Pulmonary artery endothelial cell (primary cell): ENCODE results near the gene MSL3. TPM values are rescaled to one million over a fixed set of nuclear protein-coding genes. Genes with fewer than 3 reads are reported as not detected.

Experiments
- DNase-seq: peaks from one replicate; pipeline ENCODE4 v3.0.0-alpha.2; 2011; ENCODE audit warnings: low read depth, low spot score
- total RNA-seq: library from RNA; depleted of rRNA; stranded (reverse); fragments of >200 nt; gene quantifications from 2 replicates; pipeline ENCODE4 v1.2.3, GENCODE V29; 2014

The MSL3 gene
- total RNA-seq, 1 donor from 2014 or later = 54.8 TPM

DNA sequence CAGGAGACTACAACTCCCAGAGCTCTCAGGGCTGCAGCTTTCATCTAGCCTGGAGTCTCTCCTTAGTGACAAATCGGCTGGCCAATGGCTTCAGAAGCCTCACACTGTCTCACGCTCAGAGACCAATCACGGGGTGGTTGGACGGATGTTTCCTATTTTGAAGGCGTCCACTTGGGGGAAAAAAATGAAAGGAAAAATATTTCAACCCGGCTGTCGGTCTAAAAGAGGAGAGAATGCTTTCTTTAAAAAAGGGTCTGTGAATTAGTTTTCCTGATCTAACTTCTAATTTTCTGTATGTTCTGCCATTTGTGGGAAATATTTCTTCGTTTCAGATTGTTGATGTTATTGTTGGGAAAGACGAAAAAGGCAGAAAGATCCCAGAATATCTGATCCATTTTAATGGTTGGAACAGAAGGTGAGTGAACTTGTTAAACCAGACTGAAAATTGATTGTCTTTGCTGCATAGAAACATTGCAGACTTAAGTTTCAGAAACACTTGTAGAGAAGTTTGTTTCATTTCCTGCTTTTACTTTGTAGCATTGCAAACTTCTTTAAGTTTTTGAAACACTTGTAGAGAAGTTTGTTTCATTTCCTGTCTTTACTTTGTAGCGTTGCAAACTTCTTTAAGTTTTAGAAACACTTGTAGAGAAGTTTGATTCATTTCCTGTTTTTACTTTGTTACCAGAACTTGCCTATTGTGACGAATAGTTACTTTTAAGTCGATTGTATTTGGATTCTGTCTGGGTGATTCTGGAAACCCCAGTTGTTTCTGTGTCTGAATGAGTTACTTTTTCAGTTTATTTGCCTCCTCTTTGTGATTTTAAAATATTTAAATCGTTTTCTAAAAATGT, 1.6 kb downstream of the MSL3 start:
- peak; percentile 81 for DNase-seq

DNA sequence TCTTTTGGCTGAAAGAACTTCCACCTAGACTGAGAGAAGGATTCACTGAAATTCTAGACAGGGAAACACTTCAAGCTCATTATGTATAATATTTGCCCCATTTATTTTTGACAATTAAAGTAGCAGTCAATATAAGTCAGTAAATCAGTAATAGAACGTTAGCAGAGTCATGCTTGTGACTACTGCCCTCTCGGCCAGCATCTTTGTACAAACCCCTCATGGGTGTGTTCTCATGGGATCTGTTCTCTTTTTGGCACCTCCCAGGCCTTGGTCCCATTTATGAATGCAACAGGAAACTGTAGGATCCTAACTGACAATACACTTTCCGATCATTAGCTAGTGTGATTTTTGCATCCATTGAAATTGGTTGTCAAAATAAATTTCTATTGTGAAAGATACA, 2.9 kb downstream of the MSL3 start:
- no peak for DNase-seq

DNA sequence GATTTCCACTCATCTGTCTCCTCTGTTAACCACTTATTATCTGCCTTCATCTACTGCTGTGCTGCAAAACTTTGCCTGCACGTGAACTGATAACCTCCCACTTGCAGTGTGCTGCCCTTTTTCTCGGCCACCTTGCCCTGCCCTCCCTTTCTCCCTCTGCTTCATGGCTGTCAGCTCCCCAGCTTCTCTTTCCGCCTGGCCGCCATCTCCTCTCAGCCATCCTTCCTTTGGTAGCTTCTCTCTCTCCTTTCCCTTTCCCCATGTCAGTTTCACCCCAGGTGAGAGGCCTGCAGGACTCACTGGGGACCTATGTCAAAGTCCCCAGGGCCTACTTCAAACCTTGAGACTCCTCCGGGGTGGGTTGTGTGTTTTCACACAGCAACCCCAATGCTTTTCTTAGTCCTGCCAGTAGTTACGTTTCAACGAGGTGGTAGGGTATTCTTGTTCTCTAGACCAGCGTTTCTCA, 6.6 kb downstream of the MSL3 start:
- no peak for DNase-seq

DNA sequence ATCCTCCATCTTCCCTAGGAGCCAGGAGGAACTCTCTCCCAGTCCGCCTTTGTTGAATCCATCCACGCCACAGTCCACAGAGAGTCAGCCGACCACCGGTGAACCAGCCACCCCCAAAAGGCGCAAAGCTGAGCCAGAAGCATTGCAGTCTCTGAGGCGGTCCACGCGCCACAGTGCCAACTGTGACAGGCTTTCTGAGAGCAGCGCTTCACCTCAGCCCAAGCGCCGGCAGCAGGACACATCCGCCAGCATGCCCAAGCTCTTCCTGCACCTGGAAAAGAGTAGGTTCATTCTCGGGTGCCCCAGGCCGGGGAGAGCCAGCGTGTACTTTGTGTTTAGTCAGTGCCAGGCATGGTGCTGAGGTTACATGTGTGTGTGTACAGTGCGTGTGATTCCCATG, 7.4 kb downstream of the MSL3 start:
- DNase-seq = no peak

DNA sequence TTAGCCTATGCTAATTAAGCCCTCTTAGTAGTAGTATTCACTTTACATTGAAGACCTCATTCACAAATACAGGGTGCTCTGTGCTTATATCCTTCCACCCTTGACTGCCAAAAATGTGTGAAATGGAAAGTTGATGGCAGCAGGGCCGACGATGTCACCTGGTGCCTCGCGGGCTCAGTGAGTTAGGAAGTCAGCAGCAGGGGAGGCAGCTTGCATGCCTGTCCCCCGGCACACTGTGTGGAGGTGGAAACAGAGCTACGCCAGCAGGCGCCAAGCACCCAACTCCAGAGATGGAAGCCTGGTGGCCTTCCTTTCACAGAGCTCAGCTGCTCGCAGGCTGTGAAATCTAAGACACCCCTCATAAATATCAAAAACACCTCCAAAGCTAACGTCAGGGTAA, 8.4 kb downstream of the MSL3 start:
- no peak for DNase-seq

DNA sequence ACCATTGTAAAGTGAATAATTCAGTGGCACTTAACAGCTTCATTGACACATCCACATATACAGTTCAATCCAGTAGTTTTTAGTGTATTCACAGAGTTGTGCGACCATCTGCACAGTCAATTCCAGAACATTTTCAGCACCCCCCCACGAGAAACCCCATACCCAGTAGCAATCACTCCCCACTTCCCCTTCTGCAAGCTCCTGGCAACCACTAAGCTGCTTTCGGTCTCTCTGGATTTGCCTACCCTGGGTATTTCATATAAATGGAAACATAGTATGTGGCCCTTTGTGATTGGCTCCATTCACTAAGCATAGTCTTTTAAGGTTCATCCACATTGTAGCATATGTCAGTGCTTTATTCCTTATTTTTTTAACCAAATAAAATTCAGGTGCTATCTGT, 10.0 kb downstream of the MSL3 start:
- DNase-seq = no peak

DNA sequence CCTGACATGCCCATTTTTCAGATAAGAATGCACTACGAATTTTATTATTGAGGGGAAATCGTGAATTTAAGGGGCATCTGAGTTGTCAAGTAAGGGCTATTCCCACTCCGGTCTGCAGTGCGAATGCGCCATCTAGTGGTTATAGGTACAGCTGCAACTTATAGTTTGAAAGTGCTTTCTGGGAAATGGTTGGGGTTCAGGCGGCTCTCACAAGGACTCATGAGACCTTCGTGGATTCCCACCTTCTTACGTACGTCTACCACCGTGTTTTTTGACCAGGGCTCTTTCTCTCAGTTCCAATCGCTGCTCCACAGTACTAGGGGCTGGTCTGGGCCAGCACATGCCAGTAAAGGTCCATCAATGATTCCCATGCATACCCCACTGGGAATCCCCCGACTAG, 12.3 kb downstream of the MSL3 start:
- no peak for DNase-seq

DNA sequence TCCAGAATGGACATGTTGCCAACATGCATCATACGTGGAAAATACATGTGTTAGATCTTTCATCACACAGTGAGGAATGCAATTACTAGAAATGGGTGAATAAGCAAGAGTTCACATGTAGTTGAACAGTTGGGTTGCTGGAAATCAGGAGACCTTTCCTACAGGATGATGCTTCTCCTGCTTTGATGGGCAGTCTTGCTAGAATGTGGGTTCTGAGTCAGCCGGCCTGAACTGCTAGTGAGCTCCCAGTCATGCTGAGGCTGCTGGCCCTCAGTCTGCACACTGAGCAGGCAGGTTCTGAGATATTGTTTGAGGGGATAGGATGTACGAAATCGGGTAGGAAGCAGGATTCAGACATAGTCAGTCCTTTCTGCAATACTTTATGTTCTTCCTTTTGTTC, 20.2 kb downstream of the MSL3 start:
- no peak for DNase-seq

DNA sequence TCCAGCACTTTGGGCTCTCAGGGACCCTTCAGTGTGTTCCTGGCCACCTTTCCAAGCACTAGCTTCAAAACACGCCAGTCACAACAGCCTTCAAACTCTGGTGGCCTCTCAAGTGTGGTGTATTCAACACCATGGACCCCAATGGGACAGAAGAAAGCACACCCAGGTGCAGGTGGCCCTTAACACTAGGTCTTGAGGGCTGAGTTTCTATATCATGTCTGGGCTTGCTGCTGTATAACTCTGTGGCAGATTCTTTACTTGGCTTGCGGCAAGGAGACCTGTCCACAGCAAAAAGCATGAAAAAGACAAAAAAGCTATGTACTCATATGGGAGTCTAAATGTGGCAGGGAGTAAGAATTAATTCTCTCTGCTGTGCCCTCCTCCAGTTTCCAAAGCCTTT, 23.1 kb downstream of the MSL3 start:
- no peak for DNase-seq

DNA sequence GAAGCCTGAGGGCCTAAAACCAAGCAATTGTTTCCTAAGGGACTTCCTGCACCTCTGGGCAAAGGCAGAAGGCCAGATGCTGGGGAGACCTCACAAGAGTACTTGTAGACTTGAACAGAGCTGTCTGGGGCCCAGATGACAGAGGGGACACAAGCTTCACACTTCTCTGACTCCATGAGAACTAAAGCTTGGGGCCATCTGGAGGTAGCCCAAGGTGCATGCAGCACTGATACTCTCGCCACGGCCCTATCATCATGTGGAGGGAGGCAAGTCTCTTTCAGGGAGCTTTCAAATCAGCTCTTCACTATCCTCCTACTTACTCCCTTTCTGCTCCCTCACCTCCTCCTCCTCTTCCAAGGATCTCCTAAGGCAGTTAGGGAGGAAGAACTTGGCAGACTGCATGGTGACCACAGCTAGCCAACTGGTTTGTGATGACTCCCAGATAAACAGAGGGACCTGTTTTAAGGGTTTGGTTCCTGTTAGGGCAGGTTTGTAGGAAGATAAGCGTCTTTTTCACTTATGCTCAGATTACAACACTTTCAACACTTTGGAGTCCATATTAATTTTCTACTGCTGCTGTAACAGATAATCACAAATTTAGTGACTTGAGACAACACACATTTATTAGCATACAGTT, 23.8 kb downstream of the MSL3 start:
- DNase-seq = no peak

DNA sequence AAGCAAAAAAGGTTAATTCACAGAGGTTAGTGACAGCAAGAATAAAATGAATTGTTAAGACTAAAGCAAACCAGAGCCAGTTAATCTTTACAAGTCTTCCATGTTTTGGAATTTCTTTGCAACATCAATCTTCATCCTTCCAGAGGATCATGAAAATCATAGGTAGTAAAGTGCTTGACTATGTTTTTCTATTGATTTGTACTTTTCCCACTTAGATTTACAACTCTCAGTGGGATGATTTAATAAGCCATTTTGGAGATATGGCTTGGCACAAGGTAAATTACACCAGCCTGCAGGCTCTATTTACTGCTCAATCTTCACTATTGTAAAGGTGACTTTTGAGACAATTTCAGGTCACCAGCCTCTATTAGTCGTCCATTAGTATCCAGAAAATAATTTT, 26.5 kb downstream of the MSL3 start:
- DNase-seq = no peak

DNA sequence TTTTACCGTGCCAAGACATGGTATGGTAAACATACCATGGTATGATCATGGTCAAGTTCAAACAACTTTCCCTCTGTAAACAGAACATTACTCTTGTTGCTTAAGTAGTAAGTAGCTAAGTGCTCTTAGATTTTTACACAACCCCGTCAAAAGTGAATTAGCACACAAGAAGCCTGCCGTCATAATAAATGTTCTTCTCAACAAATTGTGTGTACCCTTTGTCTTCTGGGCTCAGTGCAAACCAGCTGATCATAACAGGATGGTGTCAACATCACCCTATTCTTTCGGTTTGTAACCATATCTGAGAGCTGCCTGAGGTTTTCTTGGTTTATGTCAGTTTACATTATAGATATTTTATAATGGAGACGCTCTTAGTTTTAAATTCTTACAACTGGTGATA, 28.8 kb downstream of the MSL3 start:
- DNase-seq = no peak

DNA sequence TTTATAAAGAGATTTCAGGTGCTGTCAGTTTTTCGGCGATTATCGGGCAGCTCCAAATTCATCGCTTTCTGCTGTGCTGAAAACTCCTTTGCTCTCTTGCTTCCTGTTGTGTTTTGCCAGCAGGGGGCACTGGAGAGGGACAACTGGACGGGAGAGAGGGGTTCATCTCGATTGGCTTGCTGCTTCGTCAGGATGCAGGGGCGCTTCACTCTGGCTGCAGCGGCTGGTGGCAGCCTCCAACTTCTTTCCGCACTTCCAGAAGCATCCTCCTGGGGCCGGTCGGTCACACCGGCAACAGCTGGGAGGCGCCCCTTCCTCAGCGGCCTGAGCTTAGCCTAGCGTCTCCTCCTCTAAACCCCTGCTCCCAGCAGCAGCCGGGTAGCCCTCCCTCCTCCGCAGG, 29.5 kb downstream of the MSL3 start:
- no peak for DNase-seq

DNA sequence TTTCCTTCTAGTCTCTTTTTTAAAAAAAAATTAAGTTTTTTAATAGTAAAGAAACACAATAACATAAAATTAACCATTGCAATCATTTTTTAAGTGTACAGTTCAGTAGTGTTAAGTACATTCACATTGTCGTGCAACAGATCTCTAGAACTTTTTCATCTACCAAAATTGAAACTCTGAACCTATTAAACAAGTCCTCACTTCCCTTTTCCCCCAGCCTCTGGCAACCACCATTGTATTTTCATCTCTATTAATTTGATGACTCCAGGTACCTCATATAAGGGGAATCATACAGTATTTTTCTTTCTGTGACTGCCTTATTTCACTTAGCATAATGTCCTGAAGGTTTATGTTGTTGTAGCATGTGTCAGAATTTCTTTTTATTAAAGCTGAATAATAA, 31.8 kb downstream of the MSL3 start:
- no peak for DNase-seq

DNA sequence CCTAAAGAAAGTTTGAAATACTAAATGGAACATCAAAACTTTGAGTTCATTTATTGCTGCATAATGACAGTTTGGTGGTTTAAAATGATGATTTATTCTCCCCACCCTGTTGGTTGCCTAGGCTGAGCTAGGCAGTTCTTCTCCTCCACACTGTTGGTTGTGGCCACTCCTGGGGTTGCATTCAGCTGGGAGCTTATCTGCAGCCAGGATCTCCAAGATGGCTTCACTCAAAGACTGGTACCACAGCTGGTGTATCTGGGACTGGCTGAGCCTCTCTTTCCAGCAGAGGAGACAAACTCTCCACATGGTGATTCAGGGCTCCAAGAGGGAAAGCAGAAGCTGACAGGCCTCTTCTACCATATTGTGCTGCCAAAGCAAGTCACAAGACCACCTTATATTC, 33.1 kb downstream of the MSL3 start:
- DNase-seq = no peak

DNA sequence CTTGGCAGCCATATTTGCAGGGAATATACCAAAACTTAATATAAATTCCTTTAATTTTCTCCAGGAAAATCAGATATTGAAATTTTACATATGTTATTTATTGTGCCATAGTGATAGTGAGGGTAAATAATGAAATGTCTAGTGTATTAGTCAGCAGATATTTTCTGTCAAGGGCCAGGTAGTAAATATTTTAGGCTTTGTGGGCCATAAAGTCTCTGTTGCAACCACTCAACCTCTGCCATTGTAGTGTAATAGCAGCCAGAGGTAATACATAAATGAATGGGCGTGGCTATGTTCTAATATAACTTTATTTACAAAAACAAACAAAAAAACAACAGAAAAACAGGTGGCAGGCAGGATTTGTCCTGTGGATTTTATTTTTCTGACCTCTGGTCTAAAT, 33.5 kb downstream of the MSL3 start:
- no peak for DNase-seq

DNA sequence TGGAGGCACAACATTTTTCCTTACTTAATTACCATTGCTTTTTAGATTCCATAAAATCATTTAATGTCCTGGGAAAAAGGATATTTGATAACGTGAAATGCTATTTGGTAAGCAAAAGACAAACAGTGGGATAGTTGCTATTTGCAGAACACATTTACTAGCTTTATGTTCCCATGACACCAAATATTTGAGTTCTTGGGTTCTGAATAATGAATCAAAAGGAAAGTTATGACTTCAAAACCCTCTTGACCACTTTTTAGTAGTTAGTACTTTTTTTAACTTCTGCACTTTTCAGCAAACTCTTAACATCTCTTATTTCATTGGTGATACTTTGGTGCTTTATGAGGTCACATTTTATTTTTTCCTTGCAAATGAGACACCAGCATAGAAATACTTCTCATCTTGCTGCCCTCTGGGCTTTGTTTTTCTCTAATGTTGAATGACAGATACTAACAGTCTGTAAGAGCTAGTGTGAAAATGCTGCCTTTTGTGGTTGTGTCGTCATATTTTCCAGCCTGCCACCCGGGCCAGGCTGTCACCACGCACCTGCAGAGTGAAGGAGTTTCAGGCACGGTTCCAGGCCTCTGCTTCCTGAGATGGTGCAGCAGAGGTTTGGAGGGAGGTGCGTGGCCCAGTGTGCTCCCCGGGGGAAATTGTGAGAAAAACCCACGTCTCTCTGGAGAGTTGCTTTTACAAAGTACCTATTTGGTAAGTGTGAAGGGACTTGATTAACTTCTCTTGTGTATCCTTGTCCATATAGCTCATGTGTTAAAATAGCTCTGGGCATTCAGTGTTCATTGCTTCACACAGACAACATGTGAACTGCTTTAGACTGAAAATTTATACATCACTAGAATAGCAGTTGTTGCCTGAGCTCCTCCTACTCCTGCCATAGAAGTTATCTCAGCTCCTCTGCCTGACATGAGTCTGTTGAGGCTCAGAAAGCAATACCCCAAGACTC, 34.7 kb downstream of the MSL3 start:
- DNase-seq = no peak

DNA sequence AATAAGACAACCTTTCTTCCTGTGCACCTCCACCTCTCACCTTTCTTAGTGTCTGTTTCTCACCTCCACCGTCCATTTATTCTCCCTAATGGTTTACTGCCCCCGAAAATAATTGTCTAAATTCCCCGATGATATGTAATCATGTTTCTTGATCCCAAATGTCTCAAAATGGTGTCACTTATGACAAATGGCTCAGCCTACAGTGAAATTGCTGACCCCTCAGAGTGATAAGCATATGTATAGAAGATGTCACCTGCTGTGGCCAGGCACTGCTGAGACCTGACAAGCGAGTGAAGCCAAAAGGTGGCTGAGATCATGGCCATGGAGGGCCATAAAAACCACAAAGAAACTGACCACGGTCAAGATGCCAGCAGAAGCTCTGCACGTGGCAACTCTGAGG, 35.7 kb downstream of the MSL3 start:
- no peak for DNase-seq

DNA sequence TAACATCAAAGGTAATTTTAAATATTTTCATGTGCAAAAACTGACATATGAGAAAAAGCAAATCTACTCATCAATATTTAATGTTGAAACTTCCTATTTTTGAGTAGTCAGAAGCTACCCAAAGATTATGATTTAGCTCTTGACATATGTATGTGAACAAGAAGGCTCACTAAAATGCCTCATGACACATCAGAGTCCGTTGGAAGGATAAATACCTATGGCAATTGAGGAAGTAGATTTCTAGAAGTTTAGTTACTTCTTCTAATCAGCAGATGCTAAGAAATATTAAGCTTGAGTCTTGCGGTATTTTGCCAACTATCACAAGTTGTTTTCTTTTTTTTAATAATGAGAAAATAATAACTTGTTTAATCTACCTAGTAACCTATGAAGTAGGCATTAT, 55.3 kb downstream of the MSL3 start:
- no peak for DNase-seq
